Esophagus muscularis mucosa (tissue), 3 donors: ENCODE results near the gene VIM.

Source experiments
- CTCF ChIP-seq, 3 experiments: fragments of 200-600 bp in 2 of 3; fragments of 450-650 bp in 1 of 3; sonication (generic) in 2 of 3; IDR thresholded peaks; one replicate each; pipeline ENCODE4 v1.5.1; 2017 to 2019; ENCODE audit warnings: antibody characterized with exemption in 3 of 3, mild to moderate bottlenecking in 2 of 3, moderate library complexity in 1 of 3
- POLR2A ChIP-seq: fragments of 450-650 bp; IDR thresholded peaks from one replicate; pipeline ENCODE4 v1.6.1; 2017; ENCODE audit warnings: antibody characterized with exemption, moderate library complexity, mild to moderate bottlenecking, low read depth
- POLR2AphosphoS5 ChIP-seq, 2 donors: sonication (generic); formaldehyde crosslinking; IDR thresholded peaks; one replicate each; pipeline ENCODE4 v1.6.1; 2017; ENCODE audit warnings: antibody characterized with exemption in 2 of 2

DNA sequence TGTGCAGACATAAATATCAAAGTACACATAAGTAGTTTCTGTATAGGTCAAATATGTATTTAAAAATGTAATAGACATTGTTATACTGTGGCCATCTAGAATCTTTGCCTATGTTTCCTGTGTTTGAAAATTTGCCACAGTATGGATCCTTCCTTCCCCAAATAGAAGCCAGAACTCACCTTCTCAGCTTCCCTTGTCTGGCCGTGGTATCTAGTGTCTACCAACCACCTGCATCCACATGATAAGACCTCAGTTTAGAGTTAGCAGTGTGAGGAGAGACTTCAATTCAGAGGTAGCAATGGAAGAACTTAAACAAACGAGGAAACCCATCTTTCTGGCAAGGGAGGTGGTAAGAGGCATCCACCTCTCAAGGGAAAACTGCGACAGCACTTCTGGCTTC is 31.5 kb upstream of the VIM start:
- TF ChIP-seq POLR2AphosphoS5 (IDR thresholded peaks at IDR 0.05) (no peak), CTCF (IDR thresholded peaks at IDR 0.05) (no peak), POLR2A (no peak)
